ENCODE data around the gene ASPG.

ASPG gene

GRCh38 chr14:104081951-104082464, 3.5 kb upstream of the ASPG start:
- no peaks in the 10 kb centered on the region for H3K9me3 ChIP-seq (ENCODE audit: control insufficient read depth, insufficient read depth, low read depth, low read length)
- ChIA-PET CTCF (no interaction called here), POLR2A (no interaction called here)
- H3K4me3 ChIP-seq (ENCODE audit: low read depth, low read length) = no peak overlapping the region
- H3K36me3 ChIP-seq (ENCODE audit: control insufficient read depth in 2 of 2, insufficient read depth in 1 of 2, low read length in 2 of 2) = no peaks in the 10 kb centered on the region
- H3K4me1 ChIP-seq (ENCODE audit: control insufficient read depth, insufficient read depth, low read length) = no peaks in the 10 kb centered on the region; the same call in 1 of the 2 replicates
- no peak overlapping the region for H3K27ac ChIP-seq (ENCODE audit: extremely low read depth, low read depth, low read length)
- TF ChIP-seq KLF8 (tag by site-specific recombination; IDR thresholded peaks at IDR 0.05) = no peak
- TF ChIP-seq ZNF146 (tag by site-specific recombination; IDR thresholded peaks at IDR 0.05) = no peak
- no peak for TF ChIP-seq ZBTB7A (tag by site-specific recombination; IDR thresholded peaks at IDR 0.05; ENCODE audit: low read depth)
- no peak for TF ChIP-seq KLF1 (tag by site-specific recombination; IDR thresholded peaks at IDR 0.05)
- TF ChIP-seq PATZ1 (tag by site-specific recombination; IDR thresholded peaks at IDR 0.05) = no peak

DNA sequence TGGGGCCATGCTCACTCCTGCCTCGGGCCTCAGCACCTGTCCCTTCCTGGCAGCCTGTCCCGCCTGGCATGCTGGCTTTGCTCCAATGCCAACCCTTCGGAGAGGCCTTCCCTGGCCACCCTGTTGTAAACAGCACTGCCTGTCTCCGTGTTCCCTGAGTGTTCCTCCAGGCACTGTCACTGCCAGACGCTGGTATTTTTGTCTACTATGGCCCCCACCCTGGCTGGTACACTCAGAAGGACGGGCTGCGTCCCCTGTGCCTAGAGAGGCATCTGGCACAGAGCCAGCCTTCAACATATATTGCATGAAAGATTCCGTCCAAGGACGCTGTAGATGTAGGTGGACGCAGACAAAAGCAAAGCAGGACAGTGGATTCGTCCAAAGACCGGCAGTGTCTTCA, 2.7 kb upstream of the ASPG start:
- H3K4me3 ChIP-seq (ENCODE audit: low read depth, low read length) = no peak overlapping the region
- no peaks in the 10 kb centered on the region for H3K36me3 ChIP-seq (ENCODE audit: control insufficient read depth in 2 of 2, insufficient read depth in 1 of 2, low read length in 2 of 2)
- H3K9me3 ChIP-seq (ENCODE audit: control insufficient read depth, insufficient read depth, low read depth, low read length) = no peaks in the 10 kb centered on the region
- H3K27ac ChIP-seq (ENCODE audit: extremely low read depth, low read depth, low read length) = no peak overlapping the region
- TF ChIP-seq ZBTB48 (tag by site-specific recombination; IDR thresholded peaks at IDR 0.05) = no peak
- no peak for TF ChIP-seq ZNF274 (IDR thresholded peaks at IDR 0.05; ENCODE audit: low read length)
- TF ChIP-seq ZNF274 (tag by site-specific recombination; IDR thresholded peaks at IDR 0.05; ENCODE audit: borderline replicate concordance) = no peak
- no peak for TF ChIP-seq KLF10 (tag by site-specific recombination; IDR thresholded peaks at IDR 0.05)
- no peak for TF ChIP-seq ZBTB8A (tag by site-specific recombination; IDR thresholded peaks at IDR 0.05)
- TF ChIP-seq MYNN (tag by site-specific recombination; IDR thresholded peaks at IDR 0.05; ENCODE audit: borderline replicate concordance) = no peak
- TF ChIP-seq ZNF561 (tag by site-specific recombination; IDR thresholded peaks at IDR 0.05; ENCODE audit: borderline replicate concordance) = no peak
- TF ChIP-seq ZNF530 (tag by site-specific recombination; IDR thresholded peaks at IDR 0.05; ENCODE audit: low read depth) = no peak
- TF ChIP-seq, protein P1, sequence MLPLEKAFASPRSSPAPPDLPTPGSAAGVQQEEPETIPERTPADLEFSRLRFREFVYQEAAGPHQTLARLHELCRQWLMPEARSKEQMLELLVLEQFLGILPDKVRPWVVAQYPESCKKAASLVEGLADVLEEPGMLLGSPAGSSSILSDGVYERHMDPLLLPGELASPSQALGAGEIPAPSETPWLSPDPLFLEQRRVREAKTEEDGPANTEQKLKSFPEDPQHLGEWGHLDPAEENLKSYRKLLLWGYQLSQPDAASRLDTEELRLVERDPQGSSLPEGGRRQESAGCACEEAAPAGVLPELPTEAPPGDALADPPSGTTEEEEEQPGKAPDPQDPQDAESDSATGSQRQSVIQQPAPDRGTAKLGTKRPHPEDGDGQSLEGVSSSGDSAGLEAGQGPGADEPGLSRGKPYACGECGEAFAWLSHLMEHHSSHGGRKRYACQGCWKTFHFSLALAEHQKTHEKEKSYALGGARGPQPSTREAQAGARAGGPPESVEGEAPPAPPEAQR (tag by site-specific recombination; IDR thresholded peaks at IDR 0.05) = no peak
- no peak for TF ChIP-seq ZNF560 (tag by site-specific recombination; IDR thresholded peaks at IDR 0.05; ENCODE audit: borderline replicate concordance)
- no peak for TF ChIP-seq GFI1B (tag by site-specific recombination; IDR thresholded peaks at IDR 0.05)
- TF ChIP-seq, protein P2, sequence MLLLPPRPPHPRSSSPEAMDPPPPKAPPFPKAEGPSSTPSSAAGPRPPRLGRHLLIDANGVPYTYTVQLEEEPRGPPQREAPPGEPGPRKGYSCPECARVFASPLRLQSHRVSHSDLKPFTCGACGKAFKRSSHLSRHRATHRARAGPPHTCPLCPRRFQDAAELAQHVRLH (tag by site-specific recombination; IDR thresholded peaks at IDR 0.05) = no peak
- CTCF ChIA-PET = no interaction called here
- POLR2A ChIA-PET = no interaction called here
- H3K4me1 ChIP-seq (ENCODE audit: control insufficient read depth, insufficient read depth, low read length) = no peaks in the 10 kb centered on the region; the same call in 1 of the 2 replicates

DNA sequence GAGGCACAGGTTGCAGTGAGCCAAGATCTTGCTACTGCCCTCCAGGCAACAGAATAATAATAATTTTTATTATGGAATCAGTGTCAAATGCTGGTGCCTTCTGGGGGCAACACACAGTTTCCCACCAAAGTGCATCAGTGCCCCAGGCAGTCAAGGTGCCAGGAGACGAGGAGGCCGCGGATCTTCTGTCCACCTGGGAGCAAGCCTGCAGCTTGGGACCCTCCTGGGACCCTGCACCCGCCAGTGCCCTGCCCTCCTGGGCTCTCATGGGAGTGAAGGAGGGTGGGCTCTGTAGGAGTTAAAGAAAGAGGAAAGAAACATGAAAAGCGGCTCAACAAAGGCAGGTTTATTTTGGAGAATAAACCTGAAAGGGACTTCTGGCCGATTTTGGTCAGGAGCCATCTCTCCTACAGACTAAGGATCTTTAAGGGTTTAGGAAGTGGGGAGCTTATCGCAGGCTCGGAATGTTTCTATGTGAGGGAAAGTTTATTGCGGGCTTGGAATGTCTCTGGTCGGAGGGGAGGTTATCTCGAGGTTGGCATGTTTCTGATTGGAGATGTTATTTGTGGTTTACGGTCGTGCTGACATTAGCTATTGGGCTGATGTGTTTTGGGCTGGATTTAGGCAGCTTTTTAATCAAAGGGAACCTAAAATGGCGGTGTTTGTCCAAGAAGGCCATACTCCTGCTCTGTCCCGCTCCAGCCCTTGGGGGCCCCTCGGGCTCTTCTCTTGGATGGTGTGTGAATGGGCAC, 1.1 kb upstream of the ASPG start:
- no peak for TF ChIP-seq ZFHX2 (tag by site-specific recombination; conservative IDR thresholded peaks at IDR 0.05)
- TF ChIP-seq ZNF514 (tag by site-specific recombination; IDR thresholded peaks at IDR 0.05) = no peak
- TF ChIP-seq ZNF768 (tag by site-specific recombination; IDR thresholded peaks at IDR 0.05) = no peak
- TF ChIP-seq ZNF302 (tag by site-specific recombination; IDR thresholded peaks at IDR 0.05; ENCODE audit: low read depth) = no peak
- no peak for TF ChIP-seq ZNF48 (tag by site-specific recombination; IDR thresholded peaks at IDR 0.05)
- no peak for TF ChIP-seq ZNF621 (tag by site-specific recombination; IDR thresholded peaks at IDR 0.05)
- TF ChIP-seq MYNN (tag by site-specific recombination; IDR thresholded peaks at IDR 0.05; ENCODE audit: borderline replicate concordance) = no peak
- no peak for TF ChIP-seq HIC1 (tag by site-specific recombination; IDR thresholded peaks at IDR 0.05)
- no peak overlapping the region for H3K27ac ChIP-seq (ENCODE audit: extremely low read depth, low read depth, low read length)
- no peaks in the 10 kb centered on the region for H3K4me1 ChIP-seq (ENCODE audit: control insufficient read depth, insufficient read depth, low read length)
- no peaks in the 10 kb centered on the region for H3K9me3 ChIP-seq (ENCODE audit: control insufficient read depth, insufficient read depth, low read depth, low read length)
- ChIA-PET CTCF (interaction anchor here (0.5 to 1.2 kb wide), 5 partner anchors 10 to 478 kb away, joined by 3 to 7 read pairs (median 3); no protein-coding TSS in a partner anchor), POLR2A (no interaction called here)
- H3K36me3 ChIP-seq (ENCODE audit: control insufficient read depth in 2 of 2, insufficient read depth in 1 of 2, low read length in 2 of 2) = no peaks in the 10 kb centered on the region
- H3K4me3 ChIP-seq (ENCODE audit: low read depth, low read length) = no peak overlapping the region

Data from HEK293 (cell line).